G401.6 (cell line): Measurements from ENCODE around the gene MPIG6B.
A peak's percentile ranks its signal among the peaks of the same experiment; 100 is the strongest.
"Not testable (repeated sequence)": the region's sequence is repeated elsewhere in the genome, so short reads cannot be mapped to it uniquely, and the experiment has no call there.

Source experiments
- FAIRE-seq: peaks from 2 replicates; lab custom pipeline; 2012; peaks lifted over from hg19 to GRCh38; lab: Jason Lieb, UNC

Gene MPIG6B

GRCh38 chr6:31701666-31702404 is 21.3 kb upstream of the MPIG6B start:
- no peak for FAIRE-seq

GRCh38 chr6:31702405-31702818 is 20.8 kb upstream of the MPIG6B start:
- FAIRE-seq = no peak

- peak; percentile 97 for FAIRE-seq
Measured at GRCh38 chr6:31702819-31703716, 20.1 kb upstream of the MPIG6B start, which contains the start of gene ABHD16A. ABHD16A (minus strand) TSS chr6:31703324; CDS start chr6:31703281, 43 bp downstream.

GRCh38 chr6:31705931-31706330 is 17.2 kb upstream of the MPIG6B start:
- no peak for FAIRE-seq

- no peak for FAIRE-seq
Measured at GRCh38 chr6:31706599-31706998, 16.6 kb upstream of the MPIG6B start, which contains the start of gene LY6G6F. LY6G6F (plus strand) TSS chr6:31706866; CDS start chr6:31706907, 41 bp downstream.

GRCh38 chr6:31707701-31708100 is 15.5 kb upstream of the MPIG6B start:
- FAIRE-seq = no peak

GRCh38 chr6:31708224-31708623 is 14.9 kb upstream of the MPIG6B start:
- FAIRE-seq = no peak

- not testable (repeated sequence) for FAIRE-seq
Measured at GRCh38 chr6:31709157-31709556, 14.0 kb upstream of the MPIG6B start.

GRCh38 chr6:31710523-31711219 is 12.5 kb upstream of the MPIG6B start:
- no peak for FAIRE-seq

- FAIRE-seq = no peak
Measured at GRCh38 chr6:31711233-31711632, 11.9 kb upstream of the MPIG6B start.

GRCh38 chr6:31712296-31712695 is 10.9 kb upstream of the MPIG6B start:
- no peak for FAIRE-seq

- no peak for FAIRE-seq
Measured at GRCh38 chr6:31713465-31713864, 9.7 kb upstream of the MPIG6B start.

- FAIRE-seq = no peak
Measured at GRCh38 chr6:31713991-31714684, 9.0 kb upstream of the MPIG6B start.

- no peak for FAIRE-seq
Measured at GRCh38 chr6:31715022-31715958, 7.9 kb upstream of the MPIG6B start, which contains the start of gene LY6G6D. LY6G6D (plus strand) TSS chr6:31715348; CDS start chr6:31715356, 8 bp downstream.

GRCh38 chr6:31717499-31718222 is 5.5 kb upstream of the MPIG6B start:
- no peak for FAIRE-seq

GRCh38 chr6:31718265-31718664 is 4.9 kb upstream of the MPIG6B start:
- FAIRE-seq = no peak

- no peak for FAIRE-seq
Measured at GRCh38 chr6:31719001-31719400, 4.2 kb upstream of the MPIG6B start.

- FAIRE-seq = no peak
Measured at GRCh38 chr6:31720196-31720770, 2.9 kb upstream of the MPIG6B start.

- FAIRE-seq = no peak
Measured at GRCh38 chr6:31721351-31722020, 1.7 kb upstream of the MPIG6B start, which contains the start of gene LY6G6C. LY6G6C (minus strand) TSS chr6:31721746; CDS start chr6:31721679, 67 bp downstream.
